GM19023 (cell line): ENCODE data around the gene CDH12.
"Not testable (repeated sequence)": the region's sequence is repeated elsewhere in the genome, so short reads cannot be mapped to it uniquely, and the experiment has no call there.

Experiments
- ATAC-seq: cut with Tn5 transposase; IDR thresholded peaks from one replicate; pipeline ENCODE4 v1.9.1; 2021; ENCODE audit warnings: mild to moderate bottlenecking, moderate library complexity; ENCODE audit not compliant: unreplicated experiment

CDH12 gene

DNA sequence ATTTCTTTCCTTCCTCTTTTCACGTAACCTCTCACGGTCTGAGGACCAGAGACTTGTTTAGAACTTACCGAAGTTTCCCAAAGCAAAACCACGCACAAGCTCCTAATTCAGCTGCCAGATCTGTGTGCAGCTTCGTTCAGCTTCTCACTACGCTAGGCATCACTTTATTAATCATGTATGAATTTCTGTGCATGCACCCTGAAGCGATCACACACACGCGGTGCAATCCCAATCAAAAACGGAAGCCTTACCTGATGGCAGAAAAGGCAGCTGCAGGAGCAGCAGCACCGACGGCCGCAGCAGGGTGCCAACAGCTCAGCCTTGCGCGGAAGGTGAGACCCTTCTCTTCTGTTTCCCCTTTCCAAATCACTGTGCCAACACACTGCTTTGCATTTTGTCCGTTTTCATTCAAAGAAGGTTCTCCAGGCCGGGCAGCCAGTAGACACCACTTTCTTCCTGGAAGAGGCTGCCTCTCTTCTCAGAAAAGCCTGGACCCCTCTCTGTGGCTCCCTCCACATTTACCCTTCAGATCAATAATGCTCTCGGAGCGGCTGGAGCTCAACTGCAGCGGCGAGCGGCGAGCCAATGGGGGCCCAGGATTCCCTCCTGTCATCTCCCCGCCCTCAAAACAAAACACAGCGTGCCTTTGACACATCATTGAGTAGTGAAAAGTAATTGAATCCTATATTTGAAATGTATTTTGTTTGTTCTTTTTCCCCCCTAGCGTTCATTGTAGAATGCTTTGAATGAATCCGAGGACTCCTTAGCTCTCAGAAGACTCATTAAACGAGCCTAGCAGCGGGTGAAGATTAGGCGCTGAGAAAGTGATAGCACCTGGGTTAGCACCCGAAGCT is at the start of gene CDH12:
Gene CDH12, minus strand, starts transcription at position 538 of the 854 bp plus-strand sequence.
- peak; percentile 53 for ATAC-seq

DNA sequence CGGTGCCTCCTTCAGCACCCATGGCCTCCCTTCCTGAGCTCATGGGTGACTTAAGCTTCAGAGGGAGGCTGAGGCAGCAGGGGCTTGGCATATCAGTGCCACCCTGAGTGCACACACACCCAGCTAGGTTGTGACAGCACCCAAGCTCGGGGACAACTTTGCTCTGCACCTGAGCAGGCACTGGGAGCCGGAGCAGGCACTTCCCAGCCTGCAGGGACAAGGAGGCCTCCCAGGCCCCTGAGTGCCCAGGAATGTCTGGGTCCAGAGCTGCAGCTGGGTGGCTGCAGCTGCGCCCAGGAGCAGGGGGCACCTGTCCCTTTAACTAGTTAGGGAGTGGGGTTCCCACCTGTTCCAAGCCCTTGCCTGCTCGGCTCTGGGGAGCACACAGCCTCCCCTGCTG is 48.7 kb upstream of the CDH12 start:
- no peak for ATAC-seq

DNA sequence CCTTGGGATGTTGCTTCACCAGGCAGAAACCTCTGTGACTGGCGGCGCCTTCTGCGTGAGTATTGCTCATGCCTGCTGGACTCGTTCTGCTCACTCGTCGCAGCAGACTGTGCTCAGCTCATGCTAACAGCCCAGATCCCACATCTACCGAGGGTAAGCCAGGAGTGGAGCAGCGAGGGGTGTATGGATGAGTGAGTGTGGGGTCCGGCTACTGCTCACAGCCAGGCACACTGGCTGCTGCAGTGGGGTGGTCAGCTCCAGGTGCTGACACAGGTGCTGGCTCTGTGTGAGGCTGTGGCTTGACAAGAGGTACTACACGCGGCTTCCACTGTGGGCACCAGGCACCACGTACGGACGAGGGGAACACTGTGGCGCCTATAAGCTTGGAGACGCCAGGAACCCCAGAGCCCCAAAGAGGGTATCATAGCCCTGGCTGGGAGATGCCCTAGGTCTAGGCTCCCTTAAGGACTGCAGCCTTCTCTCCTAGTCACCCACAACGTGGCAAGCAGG is 47.7 kb upstream of the CDH12 start:
- no peak for ATAC-seq

DNA sequence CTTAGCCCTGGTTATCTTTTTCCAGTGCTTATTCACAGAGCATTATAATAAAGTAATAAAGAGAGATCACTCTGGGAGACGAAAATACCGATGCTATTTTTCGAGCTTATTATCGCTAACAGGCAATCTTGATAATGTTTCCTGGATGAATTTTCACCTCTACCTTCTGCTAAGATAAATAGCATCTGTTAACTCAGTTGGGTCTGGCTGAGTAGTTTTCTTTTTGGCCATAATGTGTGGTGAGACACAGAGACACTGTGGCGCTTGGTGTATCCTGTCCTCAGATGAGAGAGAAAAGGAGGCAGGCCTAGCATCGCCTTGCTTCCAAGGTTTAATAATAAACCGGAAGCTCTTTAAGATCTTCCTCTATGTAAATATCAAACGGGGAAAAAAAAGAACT is 46.2 kb upstream of the CDH12 start:
- no peak for ATAC-seq

DNA sequence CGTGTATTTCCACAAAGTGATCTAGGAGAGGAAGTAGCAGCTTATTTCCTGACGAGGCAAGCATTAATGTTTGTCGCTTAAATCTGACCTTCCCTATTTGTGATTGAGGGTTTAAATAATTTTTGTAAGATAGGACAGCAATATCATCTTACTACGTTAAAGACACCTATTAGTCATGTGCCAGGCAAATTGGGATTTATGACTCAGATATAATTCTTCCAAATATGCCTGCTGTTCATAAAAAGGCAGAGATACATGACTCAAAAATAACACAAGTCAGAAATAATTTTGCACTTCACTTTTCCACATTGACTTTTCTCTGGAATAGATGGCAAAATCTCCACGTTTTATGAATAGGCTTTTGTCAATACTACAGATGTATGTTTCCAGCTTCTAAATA is 43.0 kb upstream of the CDH12 start:
- no peak for ATAC-seq

DNA sequence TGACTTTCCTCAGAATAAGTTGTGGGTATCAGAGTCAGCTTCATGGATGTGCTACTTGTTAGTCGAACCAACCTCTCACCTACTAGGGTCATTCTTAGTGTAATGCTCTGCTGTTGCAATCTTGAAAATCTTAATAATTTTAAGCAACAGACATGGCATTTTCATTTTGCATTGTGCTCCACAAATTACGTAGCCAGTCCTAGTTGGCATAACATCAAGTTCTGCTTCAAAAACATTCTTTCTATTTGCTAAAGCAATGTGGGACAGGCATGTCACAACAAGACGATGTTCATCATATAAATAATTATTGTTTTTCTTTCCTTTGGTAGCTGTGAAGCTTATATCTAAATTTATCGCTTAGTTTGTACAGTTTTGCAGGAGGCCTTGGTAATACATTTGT is 39.3 kb upstream of the CDH12 start:
- ATAC-seq, result no peak

DNA sequence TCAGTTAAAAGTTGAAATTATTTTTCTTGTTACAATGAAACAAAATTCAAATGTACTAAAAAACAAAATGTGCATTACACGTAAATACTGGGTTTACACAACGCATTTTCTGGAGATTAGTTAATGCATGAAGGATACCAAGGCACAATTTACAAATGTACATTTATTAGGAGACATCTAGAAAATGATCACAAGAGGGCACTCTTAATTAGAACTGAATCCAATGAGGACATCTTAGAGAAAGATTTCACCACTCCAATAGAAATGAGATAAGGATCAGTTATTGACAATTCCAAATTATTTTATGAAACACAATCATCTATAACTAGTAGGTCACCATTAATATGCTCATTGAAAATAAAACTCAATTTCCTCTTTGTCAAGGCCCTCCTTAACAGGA is 36.6 kb upstream of the CDH12 start:
- ATAC-seq, result no peak

DNA sequence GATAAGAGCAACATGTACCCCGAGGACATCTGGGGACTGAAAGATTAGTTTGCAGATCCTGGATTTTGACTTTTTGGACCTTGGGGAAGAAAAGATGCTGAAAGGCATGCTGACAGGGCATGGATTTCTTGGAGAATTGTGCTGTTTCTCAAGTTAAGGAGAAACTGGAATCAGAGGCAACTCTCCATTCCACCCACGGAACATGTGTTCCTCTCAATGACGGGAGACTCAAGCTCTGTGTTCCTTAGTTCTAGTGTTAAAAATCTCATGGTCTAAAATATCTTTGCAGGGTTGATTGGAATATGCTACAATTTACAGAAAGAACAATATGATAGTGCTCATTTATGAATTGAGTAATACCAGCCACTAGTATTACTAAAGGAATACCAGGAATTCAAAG is 34.4 kb upstream of the CDH12 start:
- ATAC-seq, result no peak

DNA sequence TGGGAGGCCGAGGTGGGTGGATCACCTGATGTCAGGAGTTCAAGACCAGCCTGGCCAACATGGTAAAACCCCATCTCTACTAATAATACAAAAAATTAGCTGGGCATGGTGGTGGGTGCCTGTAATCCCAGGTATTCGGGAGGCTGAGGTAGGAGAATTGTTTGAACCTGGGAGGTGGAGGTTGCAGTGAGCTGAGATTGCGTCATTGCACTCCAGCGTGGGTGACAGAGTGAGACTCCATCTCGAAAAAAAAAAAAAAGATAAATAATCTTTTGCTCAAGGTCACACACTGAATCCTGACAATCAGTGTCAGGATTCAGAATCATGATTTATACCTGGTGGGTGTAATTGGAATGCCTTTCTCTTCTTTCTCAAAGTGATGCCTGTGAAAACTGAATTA is 5.8 kb upstream of the CDH12 start:
- ATAC-seq, result not testable (repeated sequence)

DNA sequence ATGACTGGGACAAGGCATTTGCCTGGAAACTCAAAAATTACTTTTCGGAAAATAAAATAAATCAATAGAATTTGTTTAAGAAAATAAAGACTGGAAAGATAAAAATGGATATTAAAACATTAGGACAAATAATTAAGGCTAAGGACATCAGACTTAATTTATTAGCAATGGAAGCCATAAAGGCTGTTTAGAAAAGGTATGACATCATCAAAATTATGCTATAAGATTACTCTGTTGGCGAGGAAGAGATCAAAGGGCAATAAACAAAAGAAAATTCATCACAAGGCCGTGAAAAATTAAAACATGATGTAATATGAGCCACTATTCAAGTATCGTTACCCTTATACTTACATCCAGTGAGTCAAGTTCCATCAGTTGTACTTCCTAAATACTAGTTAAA is 2.7 kb upstream of the CDH12 start:
- ATAC-seq, result no peak

DNA sequence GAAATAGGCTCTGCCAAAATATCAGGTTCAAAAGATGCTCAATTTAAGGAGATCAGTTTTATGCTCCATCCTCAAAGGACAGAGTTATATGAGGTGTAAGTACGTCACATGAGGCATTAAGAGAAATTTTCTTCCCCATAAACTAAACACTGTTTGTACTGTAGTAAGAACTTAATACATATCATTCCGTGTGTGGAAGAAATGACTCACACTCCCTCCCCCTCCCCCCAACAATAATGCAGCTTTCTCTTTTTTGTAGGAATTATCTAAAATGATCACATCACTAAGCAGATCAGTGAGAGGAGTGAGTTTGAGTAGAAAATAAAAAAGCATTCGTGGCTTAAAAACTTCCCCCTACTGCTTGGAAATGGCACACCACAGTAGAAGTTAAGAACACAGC is 2.2 kb downstream of the CDH12 start:
- ATAC-seq, result no peak

DNA sequence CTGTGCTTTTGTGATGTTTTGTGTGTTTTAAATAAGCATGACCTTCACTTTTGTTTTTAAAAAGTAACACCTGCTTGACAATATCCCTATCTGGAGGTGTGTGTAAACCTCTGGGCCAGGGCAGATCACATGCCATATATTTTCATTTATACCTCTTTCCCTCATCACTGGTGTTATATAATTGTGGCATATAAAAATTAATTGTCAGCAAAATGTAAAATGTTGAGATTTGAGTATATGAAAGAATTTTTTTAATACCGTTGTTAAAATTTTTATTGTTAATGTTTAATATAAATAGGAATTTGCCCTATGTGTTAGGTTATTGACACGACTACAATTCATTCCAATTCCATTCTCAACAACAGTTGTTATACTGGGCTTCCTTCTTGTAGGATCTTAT is 6.5 kb downstream of the CDH12 start:
- ATAC-seq, result no peak

DNA sequence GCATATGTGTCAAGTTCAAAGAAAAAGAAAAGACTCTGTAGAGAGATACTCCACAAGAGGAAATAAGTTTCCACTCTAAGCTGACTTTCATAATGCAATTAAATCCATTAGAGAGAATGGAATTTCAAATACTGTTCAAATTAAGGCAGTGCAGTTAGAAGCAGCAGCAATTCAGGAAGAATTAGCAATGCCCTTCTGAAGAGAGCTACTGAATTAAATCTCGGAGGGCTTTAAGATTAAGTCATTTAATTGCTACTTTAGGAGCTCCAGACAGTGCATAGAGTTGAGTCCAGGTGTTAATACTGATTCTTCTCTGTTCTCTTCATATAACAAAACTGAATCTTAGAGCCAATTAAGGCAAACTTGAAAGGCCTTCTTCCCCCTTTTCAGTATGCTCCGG is 8.5 kb downstream of the CDH12 start:
- no peak for ATAC-seq

DNA sequence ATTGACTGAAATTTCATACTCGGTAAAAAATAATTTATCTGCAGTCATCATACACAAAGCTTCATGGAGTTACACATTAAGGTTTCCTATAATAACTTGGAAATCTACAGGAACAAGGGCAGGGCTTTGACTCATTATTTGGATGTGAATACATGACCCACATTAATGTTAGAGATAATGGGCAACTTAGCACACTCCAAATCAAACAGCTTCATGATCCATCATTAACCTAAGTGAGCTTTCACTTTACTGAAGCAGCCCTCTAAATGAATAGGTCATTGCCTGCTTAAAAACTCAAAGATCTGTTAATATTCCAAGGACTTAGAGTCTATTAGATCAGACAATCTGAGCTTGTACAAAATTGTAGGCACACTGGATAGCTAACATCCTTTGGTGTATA is 9.0 kb downstream of the CDH12 start:
- no peak for ATAC-seq

DNA sequence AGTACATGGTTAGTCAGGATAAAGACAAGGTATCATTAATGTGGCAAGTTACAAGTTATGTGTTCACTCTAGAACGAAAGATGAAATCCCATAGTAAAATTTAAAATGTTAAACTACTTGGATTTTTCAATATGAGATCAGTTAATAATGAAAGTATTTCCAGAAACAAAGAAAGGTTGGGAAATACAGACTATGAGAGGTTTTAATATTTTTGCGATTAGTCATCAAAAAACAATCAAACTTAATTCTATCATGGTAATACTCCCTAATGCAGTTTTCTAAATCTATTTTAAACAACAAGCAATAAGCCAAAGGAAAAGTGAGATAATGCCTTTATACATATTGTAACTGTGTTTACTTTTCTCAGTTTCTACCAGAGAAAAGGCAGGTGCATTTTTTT is 10.6 kb downstream of the CDH12 start:
- ATAC-seq, result no peak

DNA sequence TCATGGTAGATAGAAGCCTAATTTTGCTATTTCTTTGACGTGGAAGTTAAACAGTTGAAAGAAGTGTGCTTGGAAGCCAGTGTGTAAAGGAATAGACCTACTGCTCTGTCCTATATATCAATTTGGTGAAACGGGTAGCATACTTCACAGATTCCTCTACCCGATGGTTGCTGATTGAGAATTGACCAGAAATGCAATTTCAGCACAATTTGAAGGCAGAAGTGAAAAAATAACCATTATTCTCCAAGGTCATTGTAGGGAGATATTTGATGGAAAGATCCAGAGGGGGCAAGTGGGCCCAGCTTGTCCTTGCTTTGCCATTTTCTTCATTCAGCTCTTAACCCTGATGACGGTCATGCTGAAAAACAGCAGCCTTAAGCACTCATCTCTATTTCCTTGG is 15.3 kb downstream of the CDH12 start:
- no peak for ATAC-seq

DNA sequence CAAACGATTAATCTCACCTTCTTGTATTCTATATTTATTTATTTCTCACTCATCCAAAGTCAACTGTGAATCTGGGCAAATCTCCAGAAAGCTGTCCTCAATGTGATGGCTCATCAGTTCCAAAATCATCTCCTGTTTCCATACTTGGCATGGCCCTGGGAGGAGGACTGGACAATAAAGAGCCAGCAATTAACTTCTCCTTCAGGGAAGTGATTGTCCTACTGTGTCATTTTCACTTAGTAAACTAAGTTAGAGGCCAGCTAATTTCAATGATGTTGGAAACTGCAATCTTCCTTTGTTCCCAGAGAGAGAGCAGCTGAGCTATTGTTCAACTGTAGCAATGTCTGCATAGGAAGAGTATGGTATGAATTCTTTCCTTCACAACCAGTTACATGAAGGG is 17.5 kb downstream of the CDH12 start:
- no peak for ATAC-seq

DNA sequence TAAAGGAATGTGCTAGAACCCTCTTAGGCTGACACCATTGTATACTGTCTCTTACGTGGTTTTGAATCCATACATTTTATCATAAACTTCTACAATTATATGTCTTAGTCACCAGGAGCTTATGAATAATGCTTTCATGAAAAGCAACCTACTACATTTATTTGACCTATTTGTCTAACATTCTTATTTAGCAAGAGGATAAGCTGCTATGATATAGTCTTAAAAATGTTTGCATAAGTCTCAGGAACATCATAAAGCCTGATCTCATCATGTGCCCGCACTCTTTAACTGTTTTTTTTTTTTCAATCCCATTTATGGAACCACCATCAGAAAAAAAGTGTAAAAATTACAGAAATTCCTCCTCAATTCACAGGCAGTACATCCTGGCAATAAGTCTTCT is 59.7 kb downstream of the CDH12 start:
- ATAC-seq, result no peak

DNA sequence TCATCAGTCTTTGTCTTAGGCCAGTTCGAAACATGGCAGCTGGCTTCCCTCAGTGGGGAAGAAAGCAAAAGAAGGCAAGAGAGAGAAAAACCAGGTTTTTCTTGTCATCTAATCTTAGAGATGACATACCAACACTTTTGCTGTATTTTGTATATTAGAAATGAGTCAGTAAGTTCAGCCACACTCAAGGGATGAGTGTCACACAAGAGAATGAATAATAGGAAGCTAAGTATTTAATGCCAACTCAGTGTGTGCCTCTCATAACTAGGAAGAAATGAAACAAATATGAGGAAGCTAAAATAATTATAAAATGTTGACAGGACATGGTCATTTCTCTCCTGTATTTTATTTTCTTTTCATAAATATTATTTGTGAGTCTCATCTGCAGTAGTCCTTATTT is 65.3 kb downstream of the CDH12 start:
- no peak for ATAC-seq

DNA sequence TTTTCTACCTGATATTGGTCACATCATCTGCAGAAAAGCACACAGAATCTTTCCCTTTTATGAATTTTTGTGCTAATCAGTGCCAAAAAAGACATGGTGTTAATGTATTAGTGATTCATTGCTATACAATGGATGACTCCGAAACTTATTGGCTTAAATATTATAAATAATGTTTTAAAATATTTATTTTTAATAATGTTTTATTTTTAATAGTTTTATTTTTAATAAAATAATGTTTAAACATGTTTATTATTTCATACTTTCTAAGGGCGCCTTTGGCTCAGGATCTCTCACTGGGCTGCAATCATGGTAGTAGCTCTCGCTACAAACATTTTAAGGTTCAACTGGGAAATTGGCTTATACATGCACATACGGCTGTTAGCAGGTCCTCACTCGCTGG is 65.7 kb downstream of the CDH12 start:
- ATAC-seq, result no peak

DNA sequence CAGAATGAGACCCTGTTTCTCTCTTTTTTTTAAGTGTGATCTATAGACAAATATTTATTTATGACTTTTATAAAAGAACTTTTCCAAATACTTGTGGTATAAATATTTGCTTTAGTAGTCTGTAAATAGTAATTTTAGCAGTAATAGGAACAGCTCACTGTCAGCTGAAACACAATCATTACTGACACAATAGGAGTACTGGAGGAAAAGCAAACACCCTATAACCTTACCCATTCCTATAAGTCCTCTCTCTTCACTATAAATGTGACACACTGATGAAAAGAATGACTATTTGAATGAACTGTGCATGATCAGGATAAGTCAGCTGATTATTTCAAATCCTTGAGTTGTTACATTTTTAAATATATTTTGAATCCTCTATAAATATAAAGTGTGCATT is 72.4 kb downstream of the CDH12 start:
- ATAC-seq, result no peak

DNA sequence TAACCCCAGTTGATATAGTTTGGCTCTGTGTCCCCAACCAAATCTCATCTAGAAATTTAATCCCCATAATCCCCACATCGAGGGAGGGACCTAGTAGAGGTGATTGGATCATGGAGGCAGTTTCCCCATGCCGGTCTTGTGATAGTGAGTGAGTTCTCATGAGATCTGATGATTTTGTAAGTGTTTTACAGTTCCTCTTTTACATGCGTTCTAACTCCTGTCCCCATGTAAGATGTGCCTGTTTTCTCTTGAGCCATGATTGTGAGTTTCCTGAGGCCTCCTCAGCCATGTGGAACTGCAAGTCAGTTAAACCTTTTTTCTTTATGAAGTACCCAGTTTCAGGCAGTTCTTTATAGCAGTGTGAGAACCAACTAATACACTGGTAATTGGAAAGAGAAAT is 73.6 kb downstream of the CDH12 start:
- no peak for ATAC-seq

DNA sequence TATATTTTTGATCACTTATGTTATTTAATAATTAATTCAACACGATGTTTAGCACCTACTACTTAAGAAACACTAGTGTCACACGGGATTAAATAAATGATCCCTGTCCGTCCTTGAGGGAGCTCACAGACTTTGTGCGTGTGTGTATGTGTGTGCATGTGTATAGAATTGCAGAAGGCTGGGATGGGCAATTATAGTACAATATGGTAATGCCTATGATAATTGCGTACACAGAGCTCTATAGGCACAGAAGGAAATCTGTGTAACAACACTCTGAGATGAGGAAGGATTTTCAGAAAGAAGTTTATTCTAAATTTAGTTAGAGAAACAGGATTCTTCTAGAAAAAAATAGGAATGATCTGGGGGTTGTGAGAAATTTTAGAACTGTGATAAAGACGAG is 76.9 kb downstream of the CDH12 start:
- no peak for ATAC-seq
